Mesendoderm (in vitro differentiated cells): ENCODE results near the gene ABLIM3.

ENCODE experiments used
- DNase-seq: peaks from one replicate; pipeline ENCODE4 v3.0.0; 2013
- H2AK5ac ChIP-seq: 2 replicates; pipeline ENCODE4 v1.6.1; 2013; ENCODE audit warnings: low read length, inconsistent platforms
- H2BK120ac ChIP-seq: 2 replicates; pipeline ENCODE4 v1.6.1; 2013; ENCODE audit warnings: low read depth, mild to moderate bottlenecking, low read length, moderate library complexity, mixed read lengths
- H2BK15ac ChIP-seq: replicated peaks from 2 replicates; pipeline ENCODE4 v1.6.1; 2013; ENCODE audit warnings: low read depth, mild to moderate bottlenecking, moderate library complexity
- H2BK5ac ChIP-seq: 2 replicates; pipeline ENCODE4 v1.6.1; 2013; ENCODE audit warnings: low read length, inconsistent platforms
- H3K18ac ChIP-seq: 2 replicates; pipeline ENCODE4 v1.6.1; 2013; ENCODE audit warnings: mild to moderate bottlenecking, low read length, mixed read lengths
- H3K23ac ChIP-seq: one replicate; pipeline ENCODE4 v1.6.1; 2013; ENCODE audit warnings: low read length
- H3K27ac ChIP-seq: 2 replicates; pipeline ENCODE4 v1.5.1; 2013; ENCODE audit warnings: low read depth, mild to moderate bottlenecking, inconsistent platforms, low read length, moderate library complexity
- H3K27me3 ChIP-seq: 2 replicates; pipeline ENCODE4 v1.6.1; 2013; ENCODE audit warnings: low read length, control low read depth, mild to moderate bottlenecking, inconsistent platforms; ENCODE audit not compliant: insufficient read depth, poor library complexity
- H3K36me3 ChIP-seq: 2 replicates; pipeline ENCODE4 v1.6.1; 2013; ENCODE audit warnings: low read length, inconsistent platforms; ENCODE audit not compliant: control insufficient read depth, insufficient read depth
- H3K4ac ChIP-seq: one replicate; pipeline ENCODE4 v1.6.1; 2013; ENCODE audit warnings: low read depth, mild to moderate bottlenecking, low read length, moderate library complexity
- H3K4me1 ChIP-seq: 2 replicates; pipeline ENCODE4 v1.6.1; 2013; ENCODE audit warnings: low read depth, low read length, inconsistent platforms; ENCODE audit not compliant: control insufficient read depth
- H3K4me2 ChIP-seq: 2 replicates; pipeline ENCODE4 v1.6.1; 2013; ENCODE audit warnings: low read length
- H3K4me3 ChIP-seq: 2 replicates; pipeline ENCODE4 v1.5.1; 2013; ENCODE audit warnings: mild to moderate bottlenecking, low read length
- H3K56ac ChIP-seq: one replicate; pipeline ENCODE4 v1.6.1; 2013; ENCODE audit warnings: low read length
- H3K79me1 ChIP-seq: 2 replicates; pipeline ENCODE4 v1.6.1; 2013; ENCODE audit warnings: low read length, inconsistent platforms
- H3K79me2 ChIP-seq: 2 replicates; pipeline ENCODE4 v1.6.1; 2013; ENCODE audit warnings: mild to moderate bottlenecking, low read length; ENCODE audit not compliant: control insufficient read depth, insufficient read depth
- H3K9ac ChIP-seq: 2 replicates; pipeline ENCODE4 v1.6.1; 2013; ENCODE audit warnings: low read length, inconsistent platforms
- H4K5ac ChIP-seq: one replicate; pipeline ENCODE4 v1.6.1; 2013; ENCODE audit warnings: low read length
- H4K8ac ChIP-seq: one replicate; pipeline ENCODE4 v1.6.1; 2013; ENCODE audit warnings: low read depth, mild to moderate bottlenecking, control low read depth, low read length, moderate library complexity
- WGBS: extraction: QIAGEN DNeasy Blood & Tissue Kit; methylation state at CpG from one replicate; pipeline ENCODE4 v1.1.7; 2013; ENCODE audit warnings: low lambda C conversion rate, missing lambda C conversion rate; ENCODE audit not compliant: insufficient coverage; ENCODE audit errors: extremely low coverage; 5-methylcytosine and 5-hydroxymethylcytosine counted together

ABLIM3 gene

DNA sequence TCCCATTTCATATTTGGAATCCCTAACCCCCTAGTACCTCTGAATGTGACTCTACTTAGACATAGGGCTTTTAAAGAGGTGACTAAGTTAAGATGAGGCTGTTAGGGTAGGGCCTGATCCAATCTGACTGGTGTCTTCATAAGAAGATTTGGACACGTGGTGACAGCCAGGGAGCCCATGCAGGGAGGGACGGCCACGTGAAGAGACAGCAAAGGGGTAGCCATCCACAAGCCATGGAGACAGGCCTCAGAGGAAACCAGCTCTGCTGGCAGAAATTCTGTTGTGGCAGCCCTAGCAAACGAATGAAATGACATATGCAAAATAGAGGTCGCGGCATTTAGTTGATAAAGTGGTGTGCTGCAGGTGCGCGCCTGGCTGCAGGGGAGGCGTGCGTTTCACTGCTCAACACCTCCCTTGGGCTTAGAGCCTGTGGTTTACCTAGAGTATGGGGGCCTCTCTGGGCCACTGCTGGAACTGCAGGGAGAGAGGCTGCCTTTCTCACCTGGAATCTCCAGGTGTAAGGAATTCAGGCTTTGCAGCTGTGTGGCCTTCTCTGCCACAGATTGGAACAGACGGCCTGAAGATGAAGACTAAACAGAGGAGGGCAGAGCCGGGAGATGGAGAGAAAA is 123.3 kb downstream of the ABLIM3 start:
- no peaks in the 10 kb centered on the region for H3K27me3 ChIP-seq
- DNase-seq = peak; percentile 81
- no CpG with 5 or more reads among the region's 12 CpGs for whole genome bisulfite sequencing

GRCh38 chr5:149265068-149265465 is 123.8 kb downstream of the ABLIM3 start:
- no peak overlapping the region for H3K4me3 ChIP-seq
- no peak overlapping the region for H4K5ac ChIP-seq
- H3K79me2 ChIP-seq = no peaks in the 10 kb centered on the region
- H2AK5ac ChIP-seq = no peak overlapping the region
- no peak overlapping the region for H3K27ac ChIP-seq
- no peak overlapping the region for H2BK5ac ChIP-seq
- no peaks in the 10 kb centered on the region for H3K79me1 ChIP-seq
- no peak for DNase-seq
- no peak overlapping the region for H4K8ac ChIP-seq
- WGBS = no CpG with 5 or more reads among the region's 7 CpGs
- H3K4me1 ChIP-seq = no peaks in the 10 kb centered on the region
- no peak overlapping the region for H3K9ac ChIP-seq
- H3K36me3 ChIP-seq = no peaks in the 10 kb centered on the region
- no peak overlapping the region for H3K23ac ChIP-seq
- H3K4ac ChIP-seq = no peak overlapping the region
- no peak overlapping the region for H3K4me2 ChIP-seq
- H3K18ac ChIP-seq = no peak overlapping the region
- no peak overlapping the region for H2BK15ac ChIP-seq
- no peaks in the 10 kb centered on the region for H3K27me3 ChIP-seq
- H2BK120ac ChIP-seq = no peak overlapping the region
- no peak overlapping the region for H3K56ac ChIP-seq

More for the DNA sequence above, 123.3 kb downstream of the ABLIM3 start:
- Histone ChIP-seq H3K23ac (no peak overlapping the region), H3K4ac (no peak overlapping the region), H2BK15ac (no peak overlapping the region), H3K9ac (no peak overlapping the region), H3K4me1 (no peaks in the 10 kb centered on the region), H3K18ac (no peak overlapping the region), H2BK120ac (no peak overlapping the region), H3K56ac (no peak overlapping the region), H3K27ac (no peak overlapping the region), H4K8ac (no peak overlapping the region), H2AK5ac (no peak overlapping the region), H4K5ac (no peak overlapping the region), H3K4me3 (no peak overlapping the region), H3K79me2 (no peaks in the 10 kb centered on the region), H3K79me1 (no peaks in the 10 kb centered on the region), H3K36me3 (no peaks in the 10 kb centered on the region), H3K4me2 (no peak overlapping the region), H2BK5ac (no peak overlapping the region)

- no peak overlapping the region for H3K4me2 ChIP-seq
- H3K4ac ChIP-seq = no peak overlapping the region
- no CpG with 5 or more reads among the region's 4 CpGs for WGBS
- no peak overlapping the region for H3K9ac ChIP-seq
- H3K4me3 ChIP-seq = no peak overlapping the region
- no peak overlapping the region for H2BK5ac ChIP-seq
- no peak overlapping the region for H2AK5ac ChIP-seq
- no peak overlapping the region for H3K27ac ChIP-seq
- H3K56ac ChIP-seq = no peak overlapping the region
- H4K8ac ChIP-seq = no peak overlapping the region
- no peak overlapping the region for H3K23ac ChIP-seq
- DNase-seq = peak; percentile 22
- no peaks in the 10 kb centered on the region for H3K79me2 ChIP-seq
- H3K4me1 ChIP-seq = no peaks in the 10 kb centered on the region
- H3K79me1 ChIP-seq = no peaks in the 10 kb centered on the region
- H3K27me3 ChIP-seq = peaks cover under 1% of the 10 kb centered on the region
- H3K36me3 ChIP-seq = no peaks in the 10 kb centered on the region
- no peak overlapping the region for H3K18ac ChIP-seq
- H2BK120ac ChIP-seq = no peak overlapping the region
- no peak overlapping the region for H4K5ac ChIP-seq
- H2BK15ac ChIP-seq = no peak overlapping the region
Observed at GRCh38 chr5:149265597-149265996, 124.3 kb downstream of the ABLIM3 start.

DNA sequence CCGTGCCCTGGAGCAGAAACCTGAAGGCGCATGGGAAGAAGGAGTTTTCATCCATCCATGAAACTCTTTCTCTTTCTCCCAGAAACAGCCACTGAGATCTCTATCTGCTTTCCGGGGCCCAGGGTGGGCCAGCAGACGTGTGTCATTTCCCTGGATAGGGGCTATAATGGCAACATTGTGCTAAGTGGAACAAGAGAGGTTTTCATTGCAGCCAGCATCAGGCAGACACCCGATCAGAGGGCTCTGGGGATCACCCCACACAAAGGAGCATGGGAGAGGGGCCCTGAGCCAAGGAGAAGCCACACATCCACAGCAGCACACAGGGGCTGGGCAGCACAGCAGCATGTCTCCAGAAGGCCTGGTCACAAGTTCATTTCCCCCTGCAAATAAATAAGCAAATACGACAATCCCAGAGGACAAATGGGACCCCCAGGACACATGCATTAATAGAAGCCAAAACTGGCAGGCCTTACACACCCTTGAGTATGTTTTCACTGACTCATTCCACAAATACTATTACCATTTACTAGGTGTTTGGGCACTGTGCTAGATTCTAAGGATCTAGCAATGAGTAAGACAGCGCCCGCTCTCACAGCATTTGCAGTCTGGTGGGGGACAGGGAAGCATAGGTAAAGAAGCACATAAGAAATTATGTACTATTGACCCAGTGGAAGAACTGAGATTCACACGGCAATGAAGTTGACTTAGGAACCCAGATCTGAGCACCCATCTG is 126.1 kb downstream of the ABLIM3 start:
- Histone ChIP-seq H3K4me3 (no peak overlapping the region), H3K27me3 (peaks cover 3% of the 10 kb centered on the region), H3K4ac (no peak overlapping the region), H4K5ac (no peak overlapping the region), H3K23ac (no peak overlapping the region), H3K36me3 (no peaks in the 10 kb centered on the region), H2BK5ac (no peak overlapping the region), H2BK15ac (no peak overlapping the region), H3K27ac (no peak overlapping the region), H3K4me1 (no peaks in the 10 kb centered on the region), H3K79me2 (no peaks in the 10 kb centered on the region), H3K4me2 (no peak overlapping the region), H3K56ac (no peak overlapping the region), H3K79me1 (no peaks in the 10 kb centered on the region), H2BK120ac (no peak overlapping the region), H3K9ac (no peak overlapping the region), H4K8ac (no peak overlapping the region), H2AK5ac (no peak overlapping the region), H3K18ac (no peak overlapping the region)
- whole genome bisulfite sequencing = no CpG with 5 or more reads among the region's 9 CpGs
- no peak for DNase-seq

GRCh38 chr5:149268928-149269557 is 127.8 kb downstream of the ABLIM3 start:
- Histone ChIP-seq H4K8ac (no peak overlapping the region), H3K27ac (no peak overlapping the region), H3K18ac (no peak overlapping the region), H4K5ac (no peak overlapping the region), H3K4me2 (no peak overlapping the region), H3K79me1 (no peaks in the 10 kb centered on the region), H2BK5ac (no peak overlapping the region), H2AK5ac (no peak overlapping the region), H3K4me3 (no peak overlapping the region), H3K4me1 (peaks cover 5% of the 10 kb centered on the region), H2BK15ac (no peak overlapping the region), H3K4ac (no peak overlapping the region), H3K56ac (no peak overlapping the region), H3K79me2 (no peaks in the 10 kb centered on the region), H3K9ac (no peak overlapping the region), H2BK120ac (no peak overlapping the region), H3K36me3 (no peaks in the 10 kb centered on the region), H3K27me3 (peaks cover 7% of the 10 kb centered on the region), H3K23ac (no peak overlapping the region)
- no CpG with 5 or more reads among the region's 6 CpGs for WGBS
- DNase-seq = peak; percentile 56
